Hepatocyte (in vitro differentiated cells): ENCODE data around the gene UGT8.
A peak's percentile ranks its signal among the peaks of the same experiment; 100 is the strongest.

ENCODE experiments used
- EZH2 ChIP-seq: fragments of 200-600 bp; sonication (generic); IDR thresholded peaks from 2 replicates; pipeline ENCODE4 v1.6.1; 2016; ENCODE audit warnings: antibody characterized with exemption, mild to moderate bottlenecking, borderline replicate concordance
- EZH2phosphoT487 ChIP-seq: fragments of 200-600 bp; sonication (generic); IDR thresholded peaks from one replicate; pipeline ENCODE4 v1.6.1; 2018; ENCODE audit warnings: antibody characterized with exemption, mild to moderate bottlenecking, low read depth, moderate library complexity; ENCODE audit not compliant: unreplicated experiment, severe bottlenecking
- TF ChIP-seq, protein P1 (sequence below): fragments of 200-600 bp; sonication (generic); IDR thresholded peaks from 2 replicates; pipeline ENCODE4 v1.5.1; 2016; ENCODE audit warnings: antibody characterized with exemption, mild to moderate bottlenecking; ENCODE audit not compliant: poor library complexity

DNA sequence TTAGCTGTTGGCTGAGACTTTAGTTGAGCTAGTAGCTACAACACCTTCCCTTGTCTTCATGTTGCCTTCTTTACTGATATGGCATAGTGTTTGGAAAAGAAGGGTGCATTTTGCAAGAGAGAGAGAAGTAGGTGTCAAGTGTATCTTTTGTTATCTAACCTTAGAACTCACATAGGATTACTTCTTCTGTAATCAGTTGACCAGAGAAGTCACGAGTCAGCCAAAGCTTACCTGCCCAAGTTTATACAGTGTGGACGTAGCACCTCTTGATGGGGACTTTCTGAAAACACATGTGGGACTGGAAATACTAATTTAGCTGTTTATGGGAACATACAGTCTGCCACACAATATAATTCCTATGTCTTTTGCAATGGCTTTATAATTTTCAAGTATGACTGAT, 56.0 kb downstream of the UGT8 start:
- TF ChIP-seq, protein P1, sequence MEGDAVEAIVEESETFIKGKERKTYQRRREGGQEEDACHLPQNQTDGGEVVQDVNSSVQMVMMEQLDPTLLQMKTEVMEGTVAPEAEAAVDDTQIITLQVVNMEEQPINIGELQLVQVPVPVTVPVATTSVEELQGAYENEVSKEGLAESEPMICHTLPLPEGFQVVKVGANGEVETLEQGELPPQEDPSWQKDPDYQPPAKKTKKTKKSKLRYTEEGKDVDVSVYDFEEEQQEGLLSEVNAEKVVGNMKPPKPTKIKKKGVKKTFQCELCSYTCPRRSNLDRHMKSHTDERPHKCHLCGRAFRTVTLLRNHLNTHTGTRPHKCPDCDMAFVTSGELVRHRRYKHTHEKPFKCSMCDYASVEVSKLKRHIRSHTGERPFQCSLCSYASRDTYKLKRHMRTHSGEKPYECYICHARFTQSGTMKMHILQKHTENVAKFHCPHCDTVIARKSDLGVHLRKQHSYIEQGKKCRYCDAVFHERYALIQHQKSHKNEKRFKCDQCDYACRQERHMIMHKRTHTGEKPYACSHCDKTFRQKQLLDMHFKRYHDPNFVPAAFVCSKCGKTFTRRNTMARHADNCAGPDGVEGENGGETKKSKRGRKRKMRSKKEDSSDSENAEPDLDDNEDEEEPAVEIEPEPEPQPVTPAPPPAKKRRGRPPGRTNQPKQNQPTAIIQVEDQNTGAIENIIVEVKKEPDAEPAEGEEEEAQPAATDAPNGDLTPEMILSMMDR, result peak; percentile 29
- TF ChIP-seq EZH2, result no peak
- no peak for TF ChIP-seq EZH2phosphoT487
